D341Med (cell line): ENCODE data around the gene SLC39A10.

ENCODE experiments used
- DNase-seq: peaks from one replicate; pipeline ENCODE4 v3.0.0; 2012; ENCODE audit warnings: low spot score

Gene SLC39A10

DNA sequence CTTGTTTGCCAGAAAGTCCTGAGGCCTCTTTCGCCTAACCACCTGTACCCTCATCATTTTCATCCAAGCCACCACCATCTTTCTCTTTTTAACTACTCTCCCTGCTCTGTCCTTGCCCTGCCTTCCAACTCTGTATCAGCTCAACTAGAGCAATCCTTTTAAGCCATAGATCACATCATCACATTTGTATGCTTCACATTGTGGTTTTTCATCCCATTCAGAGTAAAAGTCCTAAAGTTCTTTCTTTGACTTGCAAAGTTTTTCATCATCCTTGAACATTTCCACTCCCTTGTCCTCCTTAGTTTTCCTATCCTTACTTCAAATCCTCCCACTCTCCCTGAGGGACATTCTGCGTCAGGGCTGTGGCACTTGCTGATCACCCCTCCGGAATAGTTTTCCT, 73.9 kb downstream of the SLC39A10 start:
- DNase-seq = no peak

DNA sequence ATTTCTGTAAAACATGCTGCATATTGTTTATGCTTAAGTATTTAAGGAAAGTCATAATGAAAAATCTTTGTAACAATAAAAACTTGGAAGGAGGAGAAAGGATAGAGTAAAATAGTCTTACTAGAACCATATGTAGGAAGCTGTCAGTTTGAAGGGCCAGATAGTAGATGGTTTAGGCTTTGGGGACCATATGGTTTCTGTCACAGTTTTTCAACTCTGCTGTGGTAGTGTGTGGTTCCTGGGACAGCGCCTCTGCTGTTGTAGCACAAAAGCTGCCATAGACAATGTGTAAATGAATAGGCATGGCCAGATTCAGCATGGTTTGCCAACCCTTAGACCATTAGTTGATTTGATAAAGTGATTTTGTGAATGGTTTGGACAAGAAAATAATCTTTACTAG, 75.5 kb downstream of the SLC39A10 start:
- no peak for DNase-seq

DNA sequence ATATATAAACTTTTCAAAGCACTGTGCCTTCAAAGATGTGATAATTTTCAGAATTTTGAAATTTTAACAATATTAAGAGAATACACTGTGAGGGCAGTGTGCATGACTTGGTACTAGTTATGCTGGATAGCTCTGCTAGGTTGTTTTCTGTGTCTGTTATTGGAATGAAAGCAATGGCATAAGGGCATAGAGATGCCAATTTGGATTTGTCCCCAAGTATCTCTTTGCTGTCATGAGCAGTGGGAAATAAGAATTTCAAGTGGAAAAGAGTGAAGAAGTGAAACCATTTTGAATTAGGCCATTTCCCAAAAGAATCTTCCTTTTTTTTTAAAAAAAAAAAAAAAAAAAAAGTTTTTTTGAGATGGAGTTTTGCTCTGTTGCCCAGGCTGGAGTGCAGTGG, 76.8 kb downstream of the SLC39A10 start:
- DNase-seq = no peak

DNA sequence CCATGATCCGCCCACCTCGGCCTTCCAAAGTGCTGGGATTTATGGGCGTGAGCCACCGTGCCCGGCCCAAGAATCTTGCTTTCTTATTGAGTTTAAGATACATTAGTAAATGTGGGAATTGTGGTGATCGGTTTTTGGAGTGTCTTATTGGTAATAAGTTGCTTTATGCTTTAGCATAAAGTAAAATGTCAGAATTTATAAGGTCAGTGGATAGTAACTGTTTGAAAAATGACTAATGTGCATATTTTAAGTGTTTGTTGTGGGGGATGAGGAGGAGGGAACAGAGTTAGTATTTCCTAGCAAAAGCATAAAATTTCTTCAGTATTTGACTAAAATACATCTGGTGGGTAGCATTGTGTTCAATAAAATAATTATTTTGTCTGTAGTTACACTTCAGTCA, 77.4 kb downstream of the SLC39A10 start:
- no peak for DNase-seq

DNA sequence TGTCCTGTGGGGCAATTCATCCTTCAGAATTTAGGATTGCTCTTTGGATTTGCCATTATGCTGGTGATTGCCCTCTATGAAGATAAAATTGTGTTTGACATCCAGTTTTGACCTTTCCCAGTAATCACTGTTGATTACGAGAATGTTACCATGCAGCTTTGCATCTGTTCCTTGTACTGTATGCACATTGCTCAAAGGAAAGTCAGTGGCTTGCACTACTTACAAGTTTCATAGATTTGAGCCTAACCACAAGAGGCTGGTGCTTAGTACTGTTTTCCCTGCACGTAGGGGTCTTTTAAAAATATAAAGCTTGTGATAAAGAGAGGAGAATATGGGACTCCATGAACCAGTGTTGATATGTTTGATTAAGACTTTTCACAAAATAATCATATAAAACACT, 77.9 kb downstream of the SLC39A10 start:
- no peak for DNase-seq

DNA sequence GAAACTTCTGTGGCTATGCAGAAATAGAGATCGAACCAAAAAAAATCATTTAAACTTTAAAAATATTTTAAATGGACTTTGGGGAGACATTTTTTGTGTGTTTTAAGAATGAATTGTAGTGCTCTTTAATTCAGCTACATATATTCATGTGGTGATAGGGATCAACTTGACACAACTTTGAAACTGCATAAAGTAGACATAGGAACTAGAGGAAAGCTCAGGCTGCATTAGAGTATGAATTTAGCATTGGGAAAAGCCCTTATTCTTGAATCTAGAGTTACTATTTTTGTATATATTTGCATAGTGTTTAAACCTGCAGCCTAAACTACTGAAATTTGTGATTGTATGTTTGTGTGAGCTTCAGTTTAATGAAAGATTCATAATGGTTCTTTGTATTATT, 78.3 kb downstream of the SLC39A10 start:
- DNase-seq = no peak

DNA sequence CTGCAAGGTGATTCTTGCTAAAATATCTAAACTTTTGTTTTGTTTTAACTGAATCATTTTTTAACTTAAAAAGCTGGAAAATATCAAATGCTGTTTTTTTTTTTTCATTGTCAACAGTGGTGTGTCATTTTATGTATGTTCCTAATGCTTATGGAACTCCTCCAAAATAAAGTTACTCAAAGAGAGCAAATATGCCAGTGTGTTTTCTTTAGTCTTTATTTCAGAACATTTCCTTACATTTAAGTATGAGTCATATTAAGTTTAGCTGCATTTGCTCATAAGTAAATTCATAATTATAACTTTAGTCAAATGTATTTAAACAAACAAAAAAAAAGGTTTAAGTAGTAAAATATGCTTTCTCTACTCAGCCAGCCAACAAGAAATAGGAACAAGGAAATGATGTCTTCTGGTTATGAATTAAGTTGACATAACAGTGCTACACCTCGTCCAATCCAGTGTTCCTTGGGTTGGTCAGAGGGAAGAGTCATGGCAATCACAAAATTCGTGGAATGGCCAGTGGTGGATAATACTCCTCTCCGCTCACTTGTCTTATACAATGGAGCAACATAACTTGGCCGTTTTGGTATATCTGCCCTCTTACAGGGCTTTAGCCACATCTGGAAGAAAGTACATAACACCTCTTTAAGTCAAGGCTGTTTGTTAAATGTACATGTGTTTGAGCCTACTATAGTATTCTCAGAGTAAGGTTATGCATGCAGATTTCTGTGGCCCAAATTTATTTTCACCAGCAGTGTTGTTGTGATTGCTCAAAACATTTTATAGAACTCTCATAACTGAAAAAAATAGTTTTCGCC, 80.7 kb downstream of the SLC39A10 start:
- DNase-seq = no peak

DNA sequence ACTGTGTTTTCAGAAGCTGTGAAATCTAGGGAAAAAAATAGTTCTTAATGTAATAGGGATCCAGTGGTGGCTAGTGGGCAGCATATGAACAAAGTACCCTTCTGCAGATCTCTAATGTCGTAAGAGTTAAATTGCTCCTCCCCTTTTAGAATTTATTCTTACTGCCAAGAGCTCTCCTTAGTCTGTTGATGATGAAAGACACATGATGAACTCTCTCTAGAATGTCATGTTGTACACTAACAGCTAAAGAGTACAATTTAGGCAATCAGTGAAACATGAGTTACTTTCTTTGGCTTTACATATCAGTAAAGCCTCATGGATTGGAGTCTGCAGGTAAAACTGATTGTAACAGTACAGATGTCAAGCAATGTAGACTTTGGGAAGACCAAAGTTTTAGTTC, 84.2 kb downstream of the SLC39A10 start:
- DNase-seq = no peak

DNA sequence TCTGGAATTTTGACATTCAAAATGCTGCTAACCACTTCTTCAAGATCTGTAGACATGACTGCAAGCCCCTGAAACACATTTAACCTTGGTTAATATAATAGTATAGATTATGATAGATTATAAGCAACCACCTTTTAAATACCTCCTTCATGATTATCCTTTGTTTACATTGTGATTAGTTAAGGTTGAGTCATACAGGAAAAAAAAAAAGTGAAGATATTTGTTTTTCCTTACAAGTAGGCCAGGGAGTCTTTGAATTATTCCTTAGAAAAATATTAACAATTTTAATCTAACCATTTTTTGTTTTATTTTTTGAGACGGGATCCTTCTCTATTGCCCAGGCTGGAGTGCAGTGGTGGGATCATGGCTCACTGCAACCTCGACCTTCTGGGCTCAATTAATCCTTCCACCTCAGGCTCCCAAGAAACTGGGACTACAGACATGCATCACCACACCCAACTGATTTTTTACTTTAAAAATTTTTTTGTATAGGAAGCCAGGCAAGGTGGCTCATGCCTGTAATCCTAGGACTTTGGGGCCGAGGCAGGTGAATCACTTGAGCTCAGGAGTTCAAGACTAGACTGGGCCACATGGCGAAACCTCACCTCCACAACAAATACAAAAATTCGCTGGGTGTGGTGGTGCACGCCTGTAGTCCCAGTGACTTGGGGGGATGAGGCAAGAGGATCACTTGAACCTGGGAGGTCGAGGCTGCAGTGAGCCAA, 99.4 kb downstream of the SLC39A10 start:
- DNase-seq = no peak

DNA sequence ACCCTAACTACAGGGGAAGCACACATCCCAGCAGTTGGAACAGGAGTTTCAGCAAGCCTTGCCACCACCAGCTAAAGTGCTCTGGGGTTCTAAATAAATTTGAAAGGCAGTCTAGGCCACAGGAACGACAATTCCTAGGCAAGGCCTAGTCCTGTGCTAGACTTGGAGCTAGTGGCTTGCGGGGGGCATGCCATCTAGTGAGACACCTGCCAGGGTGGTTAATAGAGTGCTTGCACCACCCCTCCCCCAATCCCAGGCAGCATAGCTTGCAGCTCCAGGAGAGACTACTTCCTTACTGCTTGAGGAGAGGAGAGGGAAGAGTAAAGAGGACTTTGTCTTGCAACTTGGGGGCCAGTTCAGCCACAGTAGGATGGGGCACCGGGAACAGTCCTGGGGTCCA, 101.8 kb downstream of the SLC39A10 start:
- no peak for DNase-seq

DNA sequence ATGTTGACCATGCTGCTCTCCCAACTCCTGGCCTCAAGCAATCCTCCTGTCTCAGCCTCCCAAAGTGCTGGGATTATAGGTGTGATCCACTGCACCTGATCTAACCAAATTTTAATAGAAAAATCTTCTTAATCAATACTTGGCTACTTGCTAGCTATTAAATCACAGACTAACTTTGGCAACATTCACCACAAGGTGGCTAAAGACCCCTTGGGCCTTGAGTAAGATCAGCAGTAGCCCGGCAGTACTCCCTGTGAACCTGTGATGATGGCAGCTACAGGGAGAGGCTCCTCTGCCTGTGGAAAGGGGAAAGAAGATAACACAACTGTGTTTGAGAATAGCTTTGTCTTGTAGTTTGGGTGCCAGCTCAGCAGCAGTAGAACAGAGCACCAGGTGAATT, 102.9 kb downstream of the SLC39A10 start:
- no peak for DNase-seq

DNA sequence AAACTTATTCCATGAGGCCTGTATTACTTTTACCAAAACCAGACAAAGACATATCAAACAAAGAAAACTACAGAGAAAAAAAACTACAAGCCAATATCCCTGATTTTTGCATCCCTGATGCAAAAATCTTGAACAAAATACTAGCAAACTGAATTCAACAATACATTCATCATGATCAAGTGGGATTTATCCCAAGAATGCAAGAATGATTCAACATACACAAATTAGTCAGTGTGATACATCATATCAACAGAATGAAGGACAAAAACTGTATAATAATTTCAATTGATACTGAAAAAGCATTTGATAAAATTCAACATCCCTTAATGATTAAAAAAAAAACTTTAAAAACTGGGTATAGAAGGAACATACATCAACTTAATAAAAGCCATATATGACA, 106.8 kb downstream of the SLC39A10 start:
- DNase-seq = no peak

DNA sequence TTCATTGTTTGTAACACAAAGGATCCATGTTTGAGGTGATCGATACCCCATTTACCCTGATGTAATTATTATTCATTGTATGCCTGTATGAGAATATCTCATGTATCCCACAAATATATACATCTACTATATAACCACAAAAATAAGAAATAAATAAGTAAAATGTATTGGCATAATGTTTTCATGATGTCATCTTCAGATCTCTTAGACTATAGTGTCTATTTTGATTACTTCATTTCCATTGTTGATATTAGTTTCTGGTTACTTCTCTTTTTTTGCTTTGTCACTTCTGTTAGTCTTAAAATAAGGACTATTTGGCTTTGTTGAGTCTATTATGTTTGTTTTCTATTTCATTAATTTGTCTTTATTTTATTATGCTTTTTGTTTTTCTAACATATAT, 109.7 kb downstream of the SLC39A10 start:
- no peak for DNase-seq

DNA sequence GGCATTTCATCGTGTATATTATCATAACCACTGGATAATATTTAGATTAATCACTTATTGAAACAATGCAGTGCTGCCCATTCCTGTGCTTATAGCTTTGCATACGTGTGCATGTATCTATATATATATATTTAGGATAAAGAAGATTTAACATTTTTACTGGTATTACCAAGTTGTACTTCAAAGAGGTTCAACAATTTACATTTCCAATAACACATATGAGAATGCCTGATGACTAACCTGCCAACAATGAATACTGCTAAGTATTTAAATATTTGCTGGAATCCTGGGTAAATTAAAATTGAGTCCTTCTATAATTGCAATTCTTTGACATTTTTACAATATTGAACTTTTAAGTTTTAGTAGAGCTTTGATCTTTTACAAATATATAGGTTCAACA, 111.4 kb downstream of the SLC39A10 start:
- no peak for DNase-seq

DNA sequence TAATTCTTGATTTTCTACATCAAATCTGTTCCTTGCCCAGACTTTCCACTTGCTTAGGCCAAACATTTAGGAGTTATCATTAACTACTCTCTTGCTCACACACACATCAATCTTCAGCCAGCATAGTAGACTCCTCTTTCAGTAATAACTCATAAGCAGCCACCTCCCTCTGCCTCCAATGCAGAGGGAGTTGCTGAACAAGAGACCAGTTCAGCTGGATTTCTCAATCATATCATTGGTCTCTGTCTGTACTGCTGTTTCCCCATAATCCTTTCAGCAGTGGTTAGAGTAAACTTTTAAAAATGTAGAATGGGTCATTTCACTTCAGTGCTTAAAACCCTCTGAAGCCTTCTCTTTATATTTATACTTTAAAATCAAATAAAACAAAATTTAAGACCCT, 112.9 kb downstream of the SLC39A10 start:
- no peak for DNase-seq

DNA sequence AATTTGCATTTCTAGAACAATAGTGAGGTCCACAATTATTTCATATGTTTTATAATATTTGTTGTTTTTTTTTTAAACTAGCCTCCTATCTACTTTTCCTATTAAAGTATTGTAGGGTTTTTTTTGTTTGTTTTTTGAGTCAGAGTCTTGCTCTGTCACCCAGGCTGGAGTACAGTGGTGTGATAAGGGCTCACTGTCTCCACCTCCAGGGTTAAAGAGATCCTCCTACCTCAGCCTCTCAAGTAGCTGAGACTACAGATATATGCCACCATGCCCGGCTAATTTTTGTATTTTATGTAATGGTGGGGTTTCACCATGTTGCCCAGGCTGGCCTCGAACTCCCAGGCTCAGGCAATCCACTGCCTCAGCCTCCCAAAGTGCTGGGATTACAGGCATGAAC, 122.5 kb downstream of the SLC39A10 start:
- no peak for DNase-seq

DNA sequence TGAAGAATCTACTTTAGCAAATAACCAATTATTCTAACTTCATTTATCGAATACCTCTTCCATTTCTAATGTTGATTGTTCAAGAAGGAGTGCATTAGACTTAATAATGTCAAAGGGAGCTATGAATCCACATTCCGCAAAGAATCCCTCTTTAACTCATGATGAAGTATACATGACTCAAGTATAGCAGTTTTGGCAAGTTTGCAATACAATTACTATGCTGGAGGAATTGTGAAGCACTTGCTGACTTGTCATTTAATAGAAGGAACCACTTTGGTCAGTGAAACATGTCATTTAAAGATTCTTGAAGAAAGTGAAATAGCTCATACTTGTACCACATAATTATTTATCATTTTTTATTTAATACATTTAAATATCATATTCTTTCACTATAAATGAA, 125.1 kb downstream of the SLC39A10 start:
- no peak for DNase-seq
